OCI-LY7 (cell line): ENCODE data around the gene KRTAP9-7. TPM values are rescaled to one million over a fixed set of nuclear protein-coding genes. Genes with fewer than 3 reads are reported as not detected.

Source experiments
- BruUV-seq: library from RNA; stranded (reverse); fragments of 400-500 nt; replicated peaks from 2 replicates; lab custom pipeline; 2021; lab: Mats Ljungman, UMichigan
- CTCF ChIA-PET: fragments of 300-600 bp; sonication (Branson Sonifier 250); formaldehyde crosslinking; loops from one replicate; lab custom pipeline; 2022; ENCODE audit warnings: antibody characterized with exemption; ENCODE audit not compliant: unreplicated experiment; lab: Charles Lee
- POLR2A ChIA-PET: fragments of 300-600 bp; sonication (Branson Sonifier 250); formaldehyde crosslinking; loops from one replicate; lab custom pipeline; 2022; ENCODE audit warnings: antibody characterized with exemption; lab: Charles Lee
- DNase-seq: peaks from one replicate; pipeline ENCODE4 v3.0.0-alpha.2; 2015; ENCODE audit warnings: low spot score
- H2AFZ ChIP-seq: fragments of 200-600 bp; sonication (generic), shearing (Covaris generic); 2 replicates; pipeline ENCODE4 v1.6.1; 2014; ENCODE audit warnings: mild to moderate bottlenecking, antibody characterized with exemption, low read length, moderate library complexity
- H3K27ac ChIP-seq: fragments of 200-600 bp; sonication (generic); 2 replicates; pipeline ENCODE4 v1.5.1; 2014; ENCODE audit warnings: mixed run types, low read depth, mild to moderate bottlenecking, moderate library complexity, low read length, inconsistent platforms; ENCODE audit not compliant: poor library complexity, severe bottlenecking
- H3K36me3 ChIP-seq: fragments of 200-600 bp; sonication (generic); 2 replicates; pipeline ENCODE4 v1.6.1; 2014; ENCODE audit warnings: mild to moderate bottlenecking, antibody characterized with exemption, low read length, moderate library complexity, mixed read lengths; ENCODE audit not compliant: insufficient read depth
- H3K4me1 ChIP-seq: fragments of 200-600 bp; sonication (generic); 2 replicates; pipeline ENCODE4 v1.5.1; 2014; ENCODE audit warnings: mild to moderate bottlenecking, low read length; ENCODE audit not compliant: insufficient read depth, poor library complexity, severe bottlenecking
- H3K4me2 ChIP-seq: fragments of 200-600 bp; sonication (generic); 2 replicates; pipeline ENCODE4 v1.6.1; 2014; ENCODE audit warnings: mild to moderate bottlenecking, low read length
- H3K4me3 ChIP-seq: fragments of 200-600 bp; sonication (generic); 2 replicates; pipeline ENCODE4 v1.5.1; 2014; ENCODE audit warnings: mild to moderate bottlenecking, low read depth, low read length; ENCODE audit not compliant: poor library complexity, severe bottlenecking
- H3K79me2 ChIP-seq: fragments of 200-600 bp; sonication (generic); 2 replicates; pipeline ENCODE4 v1.6.1; 2016; ENCODE audit warnings: low read depth, mild to moderate bottlenecking, low read length, moderate library complexity, mixed read lengths; ENCODE audit not compliant: insufficient read depth
- H3K9me2 ChIP-seq: fragments of 200-600 bp; sonication (generic); 2 replicates; pipeline ENCODE4 v1.6.1; 2016; ENCODE audit warnings: mild to moderate bottlenecking, low read length, mixed read lengths; ENCODE audit not compliant: insufficient read depth
- H3K9me3 ChIP-seq: fragments of 200-600 bp; sonication (generic); 2 replicates; pipeline ENCODE4 v1.6.1; 2014; ENCODE audit warnings: mild to moderate bottlenecking, mixed run types, low read length, mixed read lengths
- H4K20me1 ChIP-seq: fragments of 200-600 bp; sonication (generic); 2 replicates; pipeline ENCODE4 v1.6.1; 2014; ENCODE audit warnings: mild to moderate bottlenecking, antibody characterized with exemption, low read length, moderate library complexity, mixed read lengths; ENCODE audit not compliant: insufficient read depth
- EZH2phosphoT487 ChIP-seq: fragments of 200-600 bp; sonication (generic); IDR thresholded peaks from 2 replicates; pipeline ENCODE4 v1.6.1; 2018; ENCODE audit warnings: low read depth, borderline replicate concordance, mild to moderate bottlenecking, mixed run types, antibody characterized with exemption, low read length, moderate library complexity, mixed read lengths
- intact Hi-C: fragments of 100-400 bp; cut with micrococcal nuclease; formaldehyde crosslinking; loops from one replicate; pipeline ENCODE4 v1.10.0; 2022; ENCODE audit not compliant: unreplicated experiment
- small RNA-seq: library from RNA; depleted of rRNA; stranded (forward); fragments of <200 nt; gene quantifications from one replicate; pipeline ENCODE3, GENCODE V24; 2014
- total RNA-seq, 2 experiments: library from RNA; depleted of rRNA in 1 of 2; stranded (reverse); fragments of >200 nt in 1 of 2; shearing (Covaris generic) in 1 of 2; gene quantifications; 2 replicates each; pipeline ENCODE4 v1.2.3, GENCODE V29; 2014 to 2022
- TF ChIP-seq, protein P1 (sequence below): fragments of 200-600 bp; sonication (generic); conservative IDR thresholded peaks from 2 replicates; pipeline ENCODE4 v1.5.1; 2014; ENCODE audit warnings: mild to moderate bottlenecking, antibody characterized with exemption, low read length, moderate library complexity, mixed read lengths

Gene KRTAP9-7
- total RNA-seq, 2 experiments from 2014 or later, result not detected

DNA sequence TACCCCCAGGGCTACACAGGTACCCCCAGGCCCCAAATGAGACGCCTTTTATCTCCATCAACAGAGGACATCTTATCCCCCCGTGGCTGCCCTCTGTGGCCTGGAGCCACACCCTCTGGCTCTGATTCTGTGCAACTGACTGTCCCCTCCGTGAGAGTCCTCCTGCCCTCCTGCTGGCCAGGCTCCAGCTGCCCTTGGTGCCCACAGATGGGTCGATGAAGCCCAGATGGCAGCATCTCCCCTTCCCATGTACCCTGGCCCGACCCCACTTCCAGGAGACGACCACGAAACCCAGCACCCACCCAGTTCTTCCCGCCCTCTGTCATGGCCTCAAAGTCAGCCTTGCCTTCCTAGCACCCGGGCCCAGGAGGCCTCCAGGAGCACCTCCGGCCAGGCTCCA lies 49.6 kb downstream of the KRTAP9-7 start:
- Histone ChIP-seq H2AFZ (no peak overlapping the region), H3K27ac (no peak overlapping the region), H3K9me2 (no peaks in the 10 kb centered on the region), H3K4me3 (no peak overlapping the region), H3K4me1 (no peaks in the 10 kb centered on the region), H4K20me1 (no peaks in the 10 kb centered on the region), H3K79me2 (no peaks in the 10 kb centered on the region), H3K36me3 (no peaks in the 10 kb centered on the region), H3K4me2 (no peak overlapping the region), H3K9me3 (no peaks in the 10 kb centered on the region)
- CTCF ChIA-PET, result no interaction called here
- POLR2A ChIA-PET, result no interaction called here
- BruUV-seq, result no TSS peak
- no peak for DNase-seq
- TF ChIP-seq EZH2phosphoT487, result no peak
- TF ChIP-seq, protein P1, sequence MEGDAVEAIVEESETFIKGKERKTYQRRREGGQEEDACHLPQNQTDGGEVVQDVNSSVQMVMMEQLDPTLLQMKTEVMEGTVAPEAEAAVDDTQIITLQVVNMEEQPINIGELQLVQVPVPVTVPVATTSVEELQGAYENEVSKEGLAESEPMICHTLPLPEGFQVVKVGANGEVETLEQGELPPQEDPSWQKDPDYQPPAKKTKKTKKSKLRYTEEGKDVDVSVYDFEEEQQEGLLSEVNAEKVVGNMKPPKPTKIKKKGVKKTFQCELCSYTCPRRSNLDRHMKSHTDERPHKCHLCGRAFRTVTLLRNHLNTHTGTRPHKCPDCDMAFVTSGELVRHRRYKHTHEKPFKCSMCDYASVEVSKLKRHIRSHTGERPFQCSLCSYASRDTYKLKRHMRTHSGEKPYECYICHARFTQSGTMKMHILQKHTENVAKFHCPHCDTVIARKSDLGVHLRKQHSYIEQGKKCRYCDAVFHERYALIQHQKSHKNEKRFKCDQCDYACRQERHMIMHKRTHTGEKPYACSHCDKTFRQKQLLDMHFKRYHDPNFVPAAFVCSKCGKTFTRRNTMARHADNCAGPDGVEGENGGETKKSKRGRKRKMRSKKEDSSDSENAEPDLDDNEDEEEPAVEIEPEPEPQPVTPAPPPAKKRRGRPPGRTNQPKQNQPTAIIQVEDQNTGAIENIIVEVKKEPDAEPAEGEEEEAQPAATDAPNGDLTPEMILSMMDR, result no peak
- intact Hi-C loops, result loop anchor here (10.0 kb wide), 2 partner anchors 340 to 520 kb away; no protein-coding TSS in a partner anchor

GRCh38 chr17:41325611-41326010 lies 50.1 kb downstream of the KRTAP9-7 start:
- Histone ChIP-seq H3K9me3 (no peaks in the 10 kb centered on the region), H3K4me1 (no peaks in the 10 kb centered on the region), H3K79me2 (no peaks in the 10 kb centered on the region), H3K4me2 (no peak overlapping the region), H2AFZ (no peak overlapping the region), H3K36me3 (no peaks in the 10 kb centered on the region), H3K4me3 (no peak overlapping the region), H3K9me2 (no peaks in the 10 kb centered on the region), H3K27ac (no peak overlapping the region), H4K20me1 (no peaks in the 10 kb centered on the region)
- TF ChIP-seq EZH2phosphoT487, result no peak
- TF ChIP-seq, protein P1, result no peak
- ChIA-PET POLR2A (no interaction called here), CTCF (no interaction called here)
- BruUV-seq, result no TSS peak
- DNase-seq, result no peak
- intact Hi-C loops, result loop anchor here (10.0 kb wide), 2 partner anchors 339 to 521 kb away; no protein-coding TSS in a partner anchor

Small RNA genes lying within 50 kb of the gene (small RNA-seq; reads per million reads assigned to genes)
- gene KRTAP9-10P, result not detected

Other genes starting within 250 kb of the KRTAP9-7 start
Only the 30 nearest of the 41 such genes appear.
- gene KRTAP4-7, start 191.5 kb upstream of the KRTAP9-7 start, total RNA-seq (2014; rRNA removed; shearing (Covaris generic)), result not detected in 2 replicates
- gene KRTAP4-7, start 191.5 kb upstream of the KRTAP9-7 start, total RNA-seq (2022), result not detected in 2 replicates
- not detected in 2 replicates for gene KRTAP4-8, start 177.6 kb upstream of the KRTAP9-7 start, total RNA-seq (2014; rRNA removed; shearing (Covaris generic))
- not detected in 2 replicates for gene KRTAP4-8, start 177.6 kb upstream of the KRTAP9-7 start, total RNA-seq (2022)
- gene KRTAP4-16, start 173.5 kb upstream of the KRTAP9-7 start, total RNA-seq (2014; rRNA removed; shearing (Covaris generic)), result not detected in 2 replicates
- gene KRTAP4-16, start 173.5 kb upstream of the KRTAP9-7 start, total RNA-seq (2022), result not detected in 2 replicates
- gene KRTAP4-9, start 170.3 kb upstream of the KRTAP9-7 start, total RNA-seq (2014; rRNA removed; shearing (Covaris generic)), result not detected in 2 replicates
- not detected in 2 replicates for gene KRTAP4-9, start 170.3 kb upstream of the KRTAP9-7 start, total RNA-seq (2022)
- gene KRTAP4-11, start 157.3 kb upstream of the KRTAP9-7 start, total RNA-seq (2014; rRNA removed; shearing (Covaris generic)), result not detected in 2 replicates
- not detected in 2 replicates for gene KRTAP4-11, start 157.3 kb upstream of the KRTAP9-7 start, total RNA-seq (2022)
- gene KRTAP4-12, start 151.5 kb upstream of the KRTAP9-7 start, total RNA-seq (2014; rRNA removed; shearing (Covaris generic)), result not detected in 2 replicates
- not detected in 2 replicates for gene KRTAP4-12, start 151.5 kb upstream of the KRTAP9-7 start, total RNA-seq (2022)
- gene KRTAP4-6, start 135.2 kb upstream of the KRTAP9-7 start, total RNA-seq (2014; rRNA removed; shearing (Covaris generic)), result not detected in 2 replicates
- gene KRTAP4-6, start 135.2 kb upstream of the KRTAP9-7 start, total RNA-seq (2022), result not detected in 2 replicates
- gene KRTAP4-5, start 125.9 kb upstream of the KRTAP9-7 start, total RNA-seq (2014; rRNA removed; shearing (Covaris generic)), result not detected in 2 replicates
- gene KRTAP4-5, start 125.9 kb upstream of the KRTAP9-7 start, total RNA-seq (2022), result not detected in 2 replicates
- not detected in 2 replicates for gene KRTAP4-4, start 115.0 kb upstream of the KRTAP9-7 start, total RNA-seq (2014; rRNA removed; shearing (Covaris generic))
- not detected in 2 replicates for gene KRTAP4-4, start 115.0 kb upstream of the KRTAP9-7 start, total RNA-seq (2022)
- not detected in 2 replicates for gene KRTAP4-3, start 107.5 kb upstream of the KRTAP9-7 start, total RNA-seq (2014; rRNA removed; shearing (Covaris generic))
- not detected in 2 replicates for gene KRTAP4-3, start 107.5 kb upstream of the KRTAP9-7 start, total RNA-seq (2022)
- not detected in 2 replicates for gene KRTAP4-2, start 97.5 kb upstream of the KRTAP9-7 start, total RNA-seq (2014; rRNA removed; shearing (Covaris generic))
- not detected in 2 replicates for gene KRTAP4-2, start 97.5 kb upstream of the KRTAP9-7 start, total RNA-seq (2022)
- gene KRTAP4-1, start 90.8 kb upstream of the KRTAP9-7 start, total RNA-seq (2014; rRNA removed; shearing (Covaris generic)), result not detected in 2 replicates
- not detected in 2 replicates for gene KRTAP4-1, start 90.8 kb upstream of the KRTAP9-7 start, total RNA-seq (2022)
- gene KRTAP9-1, start 85.8 kb upstream of the KRTAP9-7 start, total RNA-seq (2014; rRNA removed; shearing (Covaris generic)), result not detected in 2 replicates
- gene KRTAP9-1, start 85.8 kb upstream of the KRTAP9-7 start, total RNA-seq (2022), result not detected in 2 replicates
- not detected in 2 replicates for gene KRTAP9-2, start 49.0 kb upstream of the KRTAP9-7 start, total RNA-seq (2014; rRNA removed; shearing (Covaris generic))
- gene KRTAP9-2, start 49.0 kb upstream of the KRTAP9-7 start, total RNA-seq (2022), result not detected in 2 replicates
- gene KRTAP9-3, start 43.2 kb upstream of the KRTAP9-7 start, total RNA-seq (2014; rRNA removed; shearing (Covaris generic)), result not detected in 2 replicates
- not detected in 2 replicates for gene KRTAP9-3, start 43.2 kb upstream of the KRTAP9-7 start, total RNA-seq (2022)
- not detected in 2 replicates for gene KRTAP9-8, start 37.7 kb upstream of the KRTAP9-7 start, total RNA-seq (2014; rRNA removed; shearing (Covaris generic))
- not detected in 2 replicates for gene KRTAP9-8, start 37.7 kb upstream of the KRTAP9-7 start, total RNA-seq (2022)
- gene KRTAP9-4, start 26.0 kb upstream of the KRTAP9-7 start, total RNA-seq (2014; rRNA removed; shearing (Covaris generic)), result not detected in 2 replicates
- gene KRTAP9-4, start 26.0 kb upstream of the KRTAP9-7 start, total RNA-seq (2022), result not detected in 2 replicates
- not detected in 2 replicates for gene KRTAP9-9, start 20.3 kb upstream of the KRTAP9-7 start, total RNA-seq (2014; rRNA removed; shearing (Covaris generic))
- not detected in 2 replicates for gene KRTAP9-9, start 20.3 kb upstream of the KRTAP9-7 start, total RNA-seq (2022)
- gene KRTAP9-6, start 10.3 kb upstream of the KRTAP9-7 start, total RNA-seq (2014; rRNA removed; shearing (Covaris generic)), result not detected in 2 replicates
- gene KRTAP9-6, start 10.3 kb upstream of the KRTAP9-7 start, total RNA-seq (2022), result not detected in 2 replicates
- gene KRTAP29-1, start 27.2 kb downstream of the KRTAP9-7 start, total RNA-seq (2014; rRNA removed; shearing (Covaris generic)), result not detected in 2 replicates
- gene KRTAP29-1, start 27.2 kb downstream of the KRTAP9-7 start, total RNA-seq (2022), result not detected in 2 replicates
- gene KRTAP16-1, start 33.6 kb downstream of the KRTAP9-7 start, total RNA-seq (2014; rRNA removed; shearing (Covaris generic)), result not detected in 2 replicates
- not detected in 2 replicates for gene KRTAP16-1, start 33.6 kb downstream of the KRTAP9-7 start, total RNA-seq (2022)
- not detected in 2 replicates for gene KRTAP17-1, start 40.0 kb downstream of the KRTAP9-7 start, total RNA-seq (2014; rRNA removed; shearing (Covaris generic))
- not detected in 2 replicates for gene KRTAP17-1, start 40.0 kb downstream of the KRTAP9-7 start, total RNA-seq (2022)
- gene KRT33A, start 75.1 kb downstream of the KRTAP9-7 start, total RNA-seq (2014; rRNA removed; shearing (Covaris generic)), result not detected in 2 replicates
- gene KRT33A, start 75.1 kb downstream of the KRTAP9-7 start, total RNA-seq (2022), result not detected in 2 replicates
- gene KRT33B, start 94.1 kb downstream of the KRTAP9-7 start, total RNA-seq (2014; rRNA removed; shearing (Covaris generic)), result not detected in 2 replicates
- not detected in 2 replicates for gene KRT33B, start 94.1 kb downstream of the KRTAP9-7 start, total RNA-seq (2022)
- gene KRT34, start 106.6 kb downstream of the KRTAP9-7 start, total RNA-seq (2014; rRNA removed; shearing (Covaris generic)), result not detected in 2 replicates
- gene KRT34, start 106.6 kb downstream of the KRTAP9-7 start, total RNA-seq (2022), result not detected in 2 replicates
- gene KRT31, start 121.9 kb downstream of the KRTAP9-7 start, total RNA-seq (2014; rRNA removed; shearing (Covaris generic)), result not detected in 2 replicates
- not detected in 2 replicates for gene KRT31, start 121.9 kb downstream of the KRTAP9-7 start, total RNA-seq (2022)
- gene KRT37, start 148.9 kb downstream of the KRTAP9-7 start, total RNA-seq (2014; rRNA removed; shearing (Covaris generic)), result not detected in 2 replicates
- gene KRT37, start 148.9 kb downstream of the KRTAP9-7 start, total RNA-seq (2022), result not detected in 2 replicates
- gene KRT38, start 165.3 kb downstream of the KRTAP9-7 start, total RNA-seq (2014; rRNA removed; shearing (Covaris generic)), result not detected in 2 replicates
- gene KRT38, start 165.3 kb downstream of the KRTAP9-7 start, total RNA-seq (2022), result not detected in 2 replicates
- gene KRT32, start 191.7 kb downstream of the KRTAP9-7 start, total RNA-seq (2014; rRNA removed; shearing (Covaris generic)), result not detected in 2 replicates
- not detected in 2 replicates for gene KRT32, start 191.7 kb downstream of the KRTAP9-7 start, total RNA-seq (2022)
- gene KRT35, start 205.5 kb downstream of the KRTAP9-7 start, total RNA-seq (2014; rRNA removed; shearing (Covaris generic)), result not detected in 2 replicates
- gene KRT35, start 205.5 kb downstream of the KRTAP9-7 start, total RNA-seq (2022), result not detected in 2 replicates